ENCODE measurements around the gene DISP3.

The DISP3 gene

GRCh38 chr1:11529763-11530730 lies 51.1 kb downstream of the DISP3 start:
- DNase-seq, result no peak

DNA sequence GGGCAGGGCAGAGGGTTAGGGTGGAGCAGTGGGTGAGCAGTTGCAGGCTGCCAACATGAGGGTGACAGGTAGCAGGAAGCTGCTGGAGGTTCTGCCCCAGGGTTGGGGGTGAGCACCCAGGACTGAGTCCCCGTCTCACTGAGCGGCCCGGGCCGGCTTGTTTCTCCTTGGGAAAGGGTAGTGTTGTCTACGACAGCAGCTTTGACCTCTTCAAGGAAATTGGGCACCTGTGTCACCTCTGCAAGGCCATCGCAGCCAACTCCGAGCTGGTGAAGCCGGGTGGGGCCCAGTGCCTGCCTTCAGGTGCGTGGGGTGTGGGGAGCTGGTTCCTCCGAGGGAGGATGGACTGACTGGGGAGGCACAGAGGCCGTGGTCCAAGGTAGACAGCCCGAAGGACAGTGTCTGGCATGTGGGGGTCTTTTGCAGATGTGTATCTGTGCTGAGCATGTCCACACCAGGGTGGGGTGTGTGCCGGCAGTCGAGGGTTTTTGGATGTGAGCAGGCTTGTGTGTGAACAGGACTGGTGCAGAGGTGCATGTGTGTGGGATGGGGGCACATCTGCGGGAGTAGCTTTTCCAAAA lies 51.9 kb downstream of the DISP3 start:
- no peak for DNase-seq

GRCh38 chr1:11531314-11531870 lies 52.4 kb downstream of the DISP3 start:
- DNase-seq, result no peak

- no peak for DNase-seq
Measured at GRCh38 chr1:11531943-11532342, 53.0 kb downstream of the DISP3 start.

DNA sequence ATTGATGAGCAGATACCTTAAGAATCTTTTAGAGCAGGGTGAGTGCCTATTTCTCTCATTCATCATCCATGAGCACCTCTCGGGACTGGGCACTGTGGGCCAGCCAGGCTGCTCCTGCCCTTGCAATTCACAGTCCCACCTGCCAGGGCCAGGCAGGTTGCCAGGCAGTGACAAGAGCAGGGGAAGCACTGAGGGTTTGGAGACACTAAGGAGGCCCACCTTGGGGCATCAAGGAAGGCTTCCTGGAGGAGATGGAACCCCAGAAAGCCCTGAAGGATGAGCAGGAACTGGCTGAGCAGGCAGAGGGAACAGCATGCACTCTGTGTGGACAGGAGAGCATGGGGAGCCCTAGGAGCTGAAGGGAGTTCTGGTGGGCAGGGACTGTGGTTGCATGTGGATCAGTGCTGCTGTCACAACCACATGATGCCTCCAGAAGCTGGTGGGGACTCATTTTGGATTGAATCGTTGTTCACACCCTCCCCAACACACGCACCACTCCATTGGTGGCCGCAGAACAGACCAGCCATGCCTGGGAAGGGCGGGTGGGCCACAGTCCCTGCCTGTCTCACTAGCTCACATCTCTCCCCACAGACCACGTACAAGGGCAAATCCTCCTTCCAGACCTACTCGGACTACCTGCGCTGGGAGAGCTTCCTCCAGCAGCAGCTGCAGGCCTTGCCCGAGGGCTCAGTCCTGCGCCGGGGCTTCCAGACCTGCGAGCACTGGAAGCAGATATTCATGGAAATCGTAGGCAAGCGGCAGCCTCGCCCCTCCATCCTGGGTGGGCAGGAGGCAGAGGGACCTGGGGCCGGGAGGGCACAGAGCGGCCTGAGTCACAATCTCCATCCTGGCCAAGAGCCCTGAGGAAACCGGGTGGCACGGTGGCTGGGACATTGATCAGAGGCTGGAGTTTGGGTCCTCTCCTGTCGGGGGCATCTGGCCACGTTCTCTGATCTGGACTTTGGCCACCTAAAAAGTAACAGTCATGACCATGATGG lies 55.1 kb downstream of the DISP3 start:
- no peak for DNase-seq

- no peak for DNase-seq
Measured at GRCh38 chr1:11534846-11535245, 55.9 kb downstream of the DISP3 start.

- DNase-seq, result no peak
Measured at GRCh38 chr1:11535316-11535715, 56.4 kb downstream of the DISP3 start.

- DNase-seq, result no peak
Measured at GRCh38 chr1:11535761-11536572, 57.0 kb downstream of the DISP3 start.

- no peak for DNase-seq
Measured at GRCh38 chr1:11536573-11537379, 57.8 kb downstream of the DISP3 start.

GRCh38 chr1:11537380-11537764 lies 58.4 kb downstream of the DISP3 start:
- DNase-seq, result no peak

DNA sequence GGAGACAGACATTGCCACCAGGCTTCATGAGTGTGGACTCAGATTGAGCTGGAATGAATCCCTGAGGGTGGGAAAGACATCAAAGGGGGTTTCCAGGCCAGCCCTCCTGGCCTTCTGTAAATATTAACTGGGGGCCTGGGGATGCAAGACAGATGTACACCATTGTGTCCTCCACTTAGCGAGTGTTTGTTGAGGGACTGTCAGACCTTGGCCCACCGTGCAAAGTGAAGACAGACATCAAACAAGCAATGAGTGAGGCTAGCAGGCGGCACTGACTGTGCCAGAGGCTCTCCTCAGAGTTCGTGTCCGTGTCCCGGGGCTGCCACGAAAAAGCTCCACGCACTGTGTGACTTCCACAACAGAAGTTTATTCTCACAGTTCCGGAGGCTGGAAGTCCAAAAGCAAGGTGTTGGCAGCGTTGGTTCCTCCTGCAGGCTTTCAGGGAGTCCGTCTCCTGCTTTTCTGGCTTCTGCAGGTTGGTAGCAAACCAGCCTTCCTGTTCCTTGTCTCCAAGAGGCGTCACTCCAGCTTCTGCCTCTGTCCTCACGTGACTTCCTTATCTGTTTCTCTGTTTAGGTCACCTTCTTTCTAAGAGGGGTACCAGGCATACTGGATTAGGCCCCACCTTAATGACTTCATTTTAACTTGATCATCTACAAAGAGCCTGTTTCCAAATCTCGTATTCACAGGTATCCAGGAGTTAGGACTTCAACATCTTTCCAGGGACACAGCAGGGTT lies 59.1 kb downstream of the DISP3 start:
- no peak for DNase-seq

DNA sequence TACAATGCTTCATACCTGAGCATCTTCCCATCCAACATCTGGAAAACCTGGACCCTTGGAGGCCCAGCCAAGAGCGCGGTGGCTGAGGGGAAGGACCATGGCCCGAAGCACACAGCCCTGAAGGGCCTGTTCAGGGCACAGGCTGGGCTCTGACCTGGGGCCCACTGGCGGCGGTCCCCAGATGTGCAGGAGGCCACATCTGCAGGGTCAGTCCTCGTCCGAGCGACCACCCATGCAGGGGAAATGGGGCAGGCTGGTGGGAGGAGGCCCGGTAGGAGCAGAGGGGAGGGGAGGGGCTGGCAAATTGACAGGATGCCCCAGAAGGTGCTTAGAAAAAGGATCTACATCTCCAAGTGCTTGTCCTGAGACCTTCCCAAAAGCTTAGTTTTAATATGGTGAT lies 59.9 kb downstream of the DISP3 start:
- DNase-seq, result no peak

GRCh38 chr1:11539850-11540772 lies 61.2 kb downstream of the DISP3 start:
- DNase-seq, result no peak

DNA sequence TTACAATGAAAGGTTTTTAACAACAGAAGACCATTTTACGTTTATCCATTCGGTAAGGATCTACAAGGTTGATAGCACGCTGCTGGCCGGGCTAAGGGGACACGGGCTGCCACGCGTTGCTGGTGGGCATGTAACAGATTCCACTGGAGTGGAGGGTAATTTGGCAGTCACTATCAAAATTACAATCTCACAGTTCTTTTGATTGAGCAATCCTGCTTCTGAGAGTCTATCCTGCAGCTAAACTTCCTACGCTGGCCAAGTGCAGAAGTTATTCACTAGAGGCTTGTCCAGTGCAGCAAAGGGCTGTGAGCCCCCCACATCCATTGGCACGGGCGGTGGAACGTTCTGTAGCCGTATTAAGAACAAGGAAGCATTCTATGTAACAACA lies 61.8 kb downstream of the DISP3 start:
- no peak for DNase-seq

GRCh38 chr1:11541236-11541635 lies 62.3 kb downstream of the DISP3 start:
- no peak for DNase-seq

DNA sequence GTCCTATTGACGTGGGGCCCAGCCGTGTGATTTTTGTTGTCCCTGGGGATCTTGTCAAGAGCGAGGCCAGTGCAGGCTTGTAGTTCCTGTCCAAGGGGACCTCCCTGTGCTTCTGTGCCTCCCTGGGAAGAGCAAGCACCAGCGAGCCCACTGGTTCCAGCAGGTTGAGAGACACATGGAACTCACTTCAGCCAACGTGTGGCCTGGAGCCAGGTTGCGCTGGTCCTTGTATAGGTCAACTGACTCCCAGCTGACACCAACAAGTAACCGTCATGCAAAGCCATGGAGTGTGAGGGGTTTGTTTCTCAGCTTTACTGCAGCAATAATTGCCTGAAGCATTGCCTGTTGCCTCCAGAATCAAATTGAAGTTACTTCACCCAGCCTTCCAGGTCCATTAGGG lies 63.0 kb downstream of the DISP3 start:
- peak; percentile 3 for DNase-seq

GRCh38 chr1:11543392-11543791 lies 64.4 kb downstream of the DISP3 start:
- no peak for DNase-seq

- no peak for DNase-seq
Measured at GRCh38 chr1:11543796-11544195, 64.8 kb downstream of the DISP3 start.

DNA sequence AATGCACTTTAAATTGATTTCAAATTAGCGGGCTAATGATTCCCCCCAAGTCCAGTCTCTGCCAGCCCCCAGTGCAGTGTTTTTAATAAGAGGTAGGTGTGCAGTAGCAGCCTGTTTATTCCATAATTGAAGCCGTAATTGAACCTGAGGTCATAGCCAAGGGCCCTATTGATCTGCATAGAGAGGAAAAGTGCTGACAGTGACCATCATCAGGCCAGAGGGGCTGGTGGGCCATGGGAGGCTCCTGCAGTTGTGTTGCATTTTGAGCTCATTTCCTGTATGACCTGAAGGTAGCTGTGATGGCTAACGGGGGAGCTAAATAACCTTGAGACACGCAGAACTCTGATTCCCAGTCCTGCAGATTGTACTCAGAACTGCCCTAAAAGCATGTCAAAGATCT lies 67.5 kb downstream of the DISP3 start:
- DNase-seq, result no peak

Measured in NCI-H2171 (cell line).